Peyer's patch (tissue), 4 donors: ENCODE data around the gene IGSF9. TPM values are rescaled to one million over a fixed set of nuclear protein-coding genes. Genes with fewer than 3 reads are reported as not detected.

Experiments used
- DNase-seq, 3 donors: peaks; one replicate each; pipeline ENCODE4 v3.0.0-alpha.2; 2017 to 2019
- H3K27ac ChIP-seq, 4 donors: fragments of 200-600 bp; sonication (generic); one replicate each; pipeline ENCODE4 v1.5.1; 2016 to 2019
- H3K27me3 ChIP-seq, 2 donors: fragments of 200-600 bp; sonication (generic); one replicate each; pipeline ENCODE4 v1.5.1; 2019
- H3K36me3 ChIP-seq, 3 donors: fragments of 200-600 bp; sonication (generic); one replicate each; pipeline ENCODE4 v1.5.1; 2016 to 2019
- H3K4me1 ChIP-seq, 4 donors: fragments of 200-600 bp; sonication (generic); one replicate each; pipeline ENCODE4 v1.5.1; 2016 to 2019
- H3K4me3 ChIP-seq, 4 donors: fragments of 200-600 bp; sonication (generic); 1 replicate in 3 of 4; 2 replicates in 1 of 4; pipeline ENCODE4 v1.5.1; 2016 to 2019; ENCODE audit warnings: mild to moderate bottlenecking in 1 of 4
- H3K9me3 ChIP-seq, 4 donors: fragments of 200-600 bp; sonication (generic); one replicate each; pipeline ENCODE4 v1.5.1; 2016 to 2019; ENCODE audit warnings: mild to moderate bottlenecking in 1 of 4
- CTCF ChIP-seq, 6 experiments: fragments of 450-650 bp in 4 of 6; fragments of 200-600 bp in 2 of 6; sonication (generic) in 1 of 6; IDR thresholded peaks; one replicate each; pipeline ENCODE4 v1.5.1; 2017 to 2019; ENCODE audit warnings: antibody characterized with exemption in 6 of 6, mild to moderate bottlenecking in 3 of 6, moderate library complexity in 1 of 6
- POLR2A ChIP-seq, 2 donors: fragments of 450-650 bp; IDR thresholded peaks; one replicate each; pipeline ENCODE4 v1.5.1; 2017; ENCODE audit warnings: antibody characterized with exemption in 2 of 2, mild to moderate bottlenecking in 2 of 2, moderate library complexity in 2 of 2
- total RNA-seq, 4 donors: library from RNA; depleted of rRNA; stranded (reverse); fragments of >200 nt; gene quantifications; one replicate each; pipeline ENCODE4 v1.1.0, GENCODE V29; 2016

Gene IGSF9
- total RNA-seq, 4 donors from 2014 or later = 5.8 to 169 (median 40.6) TPM

GRCh38 chr1:159944623-159945455, 574 bp downstream of the IGSF9 start:
- Histone ChIP-seq H3K4me3 (peak overlapping the region; percentile 32 to 67 (median 44)), H3K4me1 (peaks cover 0 to 24% (median 11%) of the 10 kb centered on the region in 4 donors), H3K36me3 (no peaks in the 10 kb centered on the region), H3K9me3 (no peaks in the 10 kb centered on the region), H3K27me3 (no peaks in the 10 kb centered on the region), H3K27ac (peak overlapping the region in 2 of 4 donors; percentile 32 to 84)
- peak in 2 of 3 donors; percentile 72 for DNase-seq
- TF ChIP-seq CTCF (IDR thresholded peaks at IDR 0.05) (no peak), POLR2A (IDR thresholded peaks at IDR 0.05) (peak; percentile 55 to 71)

- H3K27me3 ChIP-seq = no peaks in the 10 kb centered on the region
- peaks cover 0 to 29% (median 11%) of the 10 kb centered on the region in 4 donors for H3K4me1 ChIP-seq
- peak overlapping the region in 1 of 4 donors; percentile 67 for H3K4me3 ChIP-seq
- H3K27ac ChIP-seq = peak overlapping the region in 1 of 4 donors; percentile 84
- H3K36me3 ChIP-seq = no peaks in the 10 kb centered on the region
- peak in 1 of 3 donors; percentile 46 for DNase-seq
- no peaks in the 10 kb centered on the region for H3K9me3 ChIP-seq
- TF ChIP-seq CTCF (IDR thresholded peaks at IDR 0.05) (no peak), POLR2A (IDR thresholded peaks at IDR 0.05) (no peak)
Measured at GRCh38 chr1:159943908-159944622, 1.3 kb downstream of the IGSF9 start.

GRCh38 chr1:159943278-159943640, 2.2 kb downstream of the IGSF9 start:
- H3K4me1 ChIP-seq = peaks cover 0 to 30% (median 11%) of the 10 kb centered on the region in 4 donors
- H3K36me3 ChIP-seq = no peaks in the 10 kb centered on the region
- H3K27ac ChIP-seq = no peak overlapping the region
- H3K27me3 ChIP-seq = no peaks in the 10 kb centered on the region
- peak in 1 of 3 donors; percentile 35 for DNase-seq
- no peaks in the 10 kb centered on the region for H3K9me3 ChIP-seq
- TF ChIP-seq CTCF (IDR thresholded peaks at IDR 0.05) (no peak), POLR2A (IDR thresholded peaks at IDR 0.05) (no peak)
- H3K4me3 ChIP-seq = no peak overlapping the region

GRCh38 chr1:159942632-159943277, 2.7 kb downstream of the IGSF9 start:
- peaks cover 3 to 35% (median 11%) of the 10 kb centered on the region in 4 donors for H3K4me1 ChIP-seq
- DNase-seq = peak in 1 of 3 donors; percentile 40

More at GRCh38 chr1:159942632-159943277, 2.7 kb downstream of the IGSF9 start:
- H3K4me3 ChIP-seq = no peak overlapping the region
- no peak for TF ChIP-seq POLR2A (IDR thresholded peaks at IDR 0.05)
- no peak for TF ChIP-seq CTCF (IDR thresholded peaks at IDR 0.05)
- no peak overlapping the region for H3K27ac ChIP-seq
- H3K27me3 ChIP-seq = no peaks in the 10 kb centered on the region
- no peaks in the 10 kb centered on the region for H3K36me3 ChIP-seq
- no peaks in the 10 kb centered on the region for H3K9me3 ChIP-seq
